Stimulated activated CD4-positive, alpha-beta T cell treated with anti-CD3 and anti-CD28 coated beads, Interleukin-12 subunit alpha, Interleukin-12 subunit beta, amount 100 ng/mL, for 48 hours (primary cell): Measurements from ENCODE around the gene PCDHB2.
"Not testable (repeated sequence)": the region's sequence is repeated elsewhere in the genome, so short reads cannot be mapped to it uniquely, and the experiment has no call there.

Experiments used
- DNase-seq, 3 donors: peaks; one replicate each; pipeline ENCODE4 v3.0.0-alpha.2; 2020; ENCODE audit warnings: low read depth in 2 of 3, low spot score in 1 of 3

PCDHB2 gene

DNA sequence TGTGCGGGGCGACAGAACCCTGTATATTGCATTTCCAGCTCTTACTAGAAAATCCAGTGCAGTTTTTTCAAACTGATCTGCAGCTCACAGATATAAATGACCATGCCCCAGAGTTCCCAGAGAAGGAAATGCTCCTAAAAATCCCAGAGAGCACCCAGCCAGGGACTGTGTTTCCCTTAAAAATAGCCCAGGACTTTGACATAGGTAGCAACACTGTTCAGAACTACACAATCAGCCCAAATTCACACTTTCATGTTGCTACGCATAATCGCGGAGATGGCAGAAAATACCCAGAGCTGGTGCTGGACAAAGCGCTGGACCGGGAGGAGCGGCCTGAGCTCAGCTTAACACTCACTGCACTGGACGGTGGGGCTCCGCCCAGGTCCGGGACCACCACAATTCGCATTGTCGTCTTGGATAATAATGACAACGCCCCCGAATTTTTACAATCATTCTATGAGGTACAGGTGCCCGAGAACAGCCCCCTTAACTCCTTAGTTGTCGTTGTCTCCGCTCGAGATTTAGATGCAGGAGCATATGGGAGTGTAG lies 41.4 kb downstream of the PCDHB2 start:
- DNase-seq, result no peak

DNA sequence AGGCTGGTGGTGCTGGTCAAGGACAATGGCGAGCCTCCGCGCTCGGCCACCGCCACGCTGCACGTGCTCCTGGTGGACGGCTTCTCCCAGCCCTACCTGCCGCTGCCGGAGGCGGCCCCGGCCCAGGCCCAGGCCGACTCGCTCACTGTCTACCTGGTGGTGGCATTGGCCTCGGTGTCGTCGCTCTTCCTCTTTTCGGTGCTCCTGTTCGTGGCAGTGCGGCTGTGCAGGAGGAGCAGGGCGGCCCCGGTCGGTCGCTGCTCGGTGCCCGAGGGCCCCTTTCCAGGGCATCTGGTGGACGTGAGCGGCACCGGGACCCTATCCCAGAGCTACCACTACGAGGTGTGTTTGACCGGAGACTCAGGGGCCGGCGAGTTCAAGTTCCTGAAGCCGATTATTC lies 42.9 kb downstream of the PCDHB2 start:
- DNase-seq, result not testable (repeated sequence)
